CD4-positive, alpha-beta T cell treated with Interleukin-17A for 1 hour (primary cell): Measurements from ENCODE around the gene ZNF438.
"Not testable (repeated sequence)": the region's sequence is repeated elsewhere in the genome, so short reads cannot be mapped to it uniquely, and the experiment has no call there.

Source experiments
- DNase-seq: peaks from one replicate; pipeline ENCODE4 v3.0.0-alpha.2; 2020

Gene ZNF438

DNA sequence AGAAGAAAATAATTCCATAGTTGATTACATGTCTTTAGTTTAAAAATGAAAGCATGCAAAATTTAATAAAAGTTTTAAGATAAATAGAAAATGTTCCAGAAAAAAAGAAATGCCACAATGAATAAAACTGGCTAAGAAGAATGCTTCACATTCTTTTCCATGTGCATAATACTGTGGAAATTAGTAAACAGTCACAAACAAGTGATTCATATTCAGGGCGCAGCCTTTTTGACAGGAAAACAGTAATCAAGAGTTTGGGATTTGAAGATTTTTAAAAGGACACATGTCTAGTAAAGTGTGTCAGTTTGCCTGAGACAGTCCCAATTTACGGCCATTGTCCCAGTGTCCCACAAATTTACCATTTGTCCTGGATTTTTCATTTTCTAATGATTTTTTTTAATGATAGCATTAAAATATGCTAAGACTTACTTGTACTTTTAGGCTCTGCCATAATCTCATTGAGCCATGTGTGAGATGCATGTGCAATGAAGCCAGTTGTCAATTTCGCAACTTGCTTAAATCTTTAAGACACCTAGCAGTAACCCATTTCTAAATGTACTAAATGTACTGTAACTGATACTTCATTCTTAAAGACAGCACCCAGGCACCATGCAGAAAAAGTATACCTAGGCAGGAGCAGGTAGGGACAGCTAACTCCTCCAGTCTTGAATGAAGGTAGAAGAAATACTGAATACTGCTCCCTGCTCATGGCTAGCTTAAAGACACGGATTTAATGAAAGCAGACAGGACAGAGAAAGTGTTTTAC, 46.9 kb downstream of the ZNF438 start:
- no peak for DNase-seq

DNA sequence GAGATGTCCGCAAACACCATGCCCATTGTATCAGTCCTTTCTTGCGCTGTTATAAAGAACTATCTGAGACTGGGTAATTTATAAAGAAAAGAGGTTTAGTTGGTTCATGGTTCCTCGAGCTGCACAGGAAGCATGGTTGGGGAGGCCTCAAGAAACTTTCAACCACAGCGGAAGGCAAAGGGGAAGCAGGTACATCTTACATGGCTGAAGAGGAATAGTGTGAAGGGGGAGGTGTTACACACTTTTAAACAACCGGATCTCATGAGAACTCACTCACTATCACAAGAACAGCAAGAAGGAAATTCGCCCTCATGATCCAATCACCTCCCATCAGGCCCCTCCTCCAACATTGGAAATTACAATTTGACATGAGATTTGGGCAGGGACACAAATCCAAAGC, 48.5 kb downstream of the ZNF438 start:
- not testable (repeated sequence) for DNase-seq

DNA sequence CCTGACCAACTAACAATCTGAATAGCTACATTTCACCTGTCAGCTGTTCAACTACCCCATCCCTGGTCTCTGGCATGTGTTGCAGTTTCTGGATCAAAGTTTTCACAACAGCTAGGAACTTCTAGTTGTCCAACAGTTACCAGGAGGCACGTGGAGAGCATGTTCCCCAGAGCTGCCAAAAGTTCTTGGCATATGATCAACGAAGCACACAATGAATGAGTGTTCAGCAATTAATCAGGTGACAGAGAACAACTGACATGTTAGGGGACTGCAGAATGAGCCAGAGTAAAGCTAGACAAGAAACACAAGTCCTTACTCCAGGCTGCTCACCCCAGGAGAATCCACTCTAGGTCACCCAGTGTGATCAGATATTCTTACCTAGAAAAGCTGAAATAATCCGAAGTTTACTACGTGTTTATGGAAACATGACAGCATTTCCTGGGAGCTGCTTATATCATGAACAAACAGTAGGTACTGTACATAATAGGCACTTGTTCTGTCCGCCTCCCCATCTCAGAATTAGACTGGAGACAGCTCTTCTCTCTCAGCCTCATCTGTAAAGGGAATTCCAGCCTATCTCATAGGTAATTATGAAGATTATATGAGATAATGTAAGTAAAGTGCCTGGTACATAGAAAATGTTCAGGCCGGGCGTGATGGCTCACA, 50.6 kb downstream of the ZNF438 start:
- no peak for DNase-seq

DNA sequence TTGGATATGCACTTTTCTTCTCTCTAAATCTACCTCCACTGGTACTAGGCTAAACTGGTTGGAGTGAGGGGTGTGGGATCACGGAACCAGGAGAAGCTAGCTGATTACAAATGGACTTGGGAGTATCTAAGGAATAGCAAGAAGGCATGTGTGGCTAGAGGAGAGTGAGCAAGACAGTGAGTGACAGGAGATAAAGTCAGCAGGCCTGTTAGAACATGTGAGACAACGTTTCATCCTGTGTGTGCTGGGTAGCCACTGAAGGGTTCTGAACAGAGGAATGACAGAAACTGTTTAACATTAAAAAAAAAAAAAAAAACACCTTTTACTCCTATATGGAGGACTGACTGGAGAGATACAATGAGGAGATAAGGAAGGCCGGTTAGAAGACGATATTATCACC, 51.7 kb downstream of the ZNF438 start:
- no peak for DNase-seq

DNA sequence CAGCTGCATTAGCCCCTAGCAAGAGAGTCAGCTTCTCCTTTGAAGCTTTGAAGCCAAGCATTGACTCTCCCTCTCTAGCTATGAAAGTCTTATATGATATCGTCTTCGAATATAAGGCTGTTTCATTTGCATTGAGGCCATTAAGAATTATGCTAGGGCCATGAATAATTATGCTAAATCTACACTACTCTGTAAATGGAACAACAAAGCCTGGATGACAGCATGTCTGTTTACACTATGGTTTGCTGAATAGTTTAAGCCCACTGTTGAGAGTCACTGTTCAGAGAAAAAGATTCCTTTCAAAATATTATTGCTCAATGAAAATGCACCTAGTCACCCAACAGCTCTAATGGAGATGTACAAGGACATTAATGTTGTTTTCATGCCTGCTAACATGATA, 52.8 kb downstream of the ZNF438 start:
- no peak for DNase-seq

DNA sequence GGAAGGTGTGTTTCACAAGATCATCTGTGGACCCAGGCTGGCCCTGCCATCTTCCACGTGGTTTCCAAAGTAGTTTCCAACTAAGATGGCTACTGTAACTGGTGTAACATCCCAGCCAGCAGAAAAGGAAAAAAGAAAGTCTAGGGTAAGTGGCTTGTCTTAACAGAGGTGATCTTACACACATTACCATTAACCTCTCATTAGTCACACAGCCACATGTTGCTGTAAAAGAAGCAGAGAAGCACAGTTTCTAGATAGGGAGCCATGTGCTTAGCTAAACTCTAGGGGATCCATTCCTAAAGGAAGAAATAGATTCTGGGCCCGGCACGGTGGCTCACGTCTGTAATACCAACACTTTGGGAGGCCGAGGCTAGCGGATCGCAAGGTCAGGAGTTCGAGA, 54.3 kb downstream of the ZNF438 start:
- no peak for DNase-seq

DNA sequence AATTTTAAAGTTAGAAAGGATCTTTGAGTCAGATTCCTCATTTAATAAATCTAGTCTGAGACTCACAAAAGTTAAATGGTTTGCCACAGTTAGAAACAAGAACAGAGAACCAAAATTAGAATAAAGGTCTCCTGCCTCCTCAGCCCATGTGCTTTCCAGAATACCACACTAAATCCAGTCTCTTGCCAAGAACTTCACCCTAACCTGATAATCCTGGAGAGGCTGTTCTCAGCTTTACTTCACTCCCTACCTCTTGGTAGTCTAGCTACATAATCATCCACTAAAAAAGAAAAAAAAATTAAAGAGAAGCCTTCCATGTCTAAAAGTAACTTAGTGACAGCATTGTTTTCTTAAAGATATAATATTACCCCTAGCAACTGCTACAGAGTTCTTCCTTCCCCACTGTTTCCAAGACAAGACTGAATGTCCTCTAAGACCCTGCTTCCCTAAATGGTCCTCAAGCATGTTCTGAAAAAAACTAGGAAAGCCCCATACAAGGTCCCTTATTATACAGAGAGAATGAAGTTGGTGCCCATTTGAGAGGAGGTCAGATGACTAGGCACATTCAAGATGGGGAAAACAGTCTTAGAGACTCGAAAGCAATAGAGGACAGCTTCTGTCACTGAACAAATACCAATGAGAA, 56.8 kb downstream of the ZNF438 start:
- DNase-seq, result no peak

DNA sequence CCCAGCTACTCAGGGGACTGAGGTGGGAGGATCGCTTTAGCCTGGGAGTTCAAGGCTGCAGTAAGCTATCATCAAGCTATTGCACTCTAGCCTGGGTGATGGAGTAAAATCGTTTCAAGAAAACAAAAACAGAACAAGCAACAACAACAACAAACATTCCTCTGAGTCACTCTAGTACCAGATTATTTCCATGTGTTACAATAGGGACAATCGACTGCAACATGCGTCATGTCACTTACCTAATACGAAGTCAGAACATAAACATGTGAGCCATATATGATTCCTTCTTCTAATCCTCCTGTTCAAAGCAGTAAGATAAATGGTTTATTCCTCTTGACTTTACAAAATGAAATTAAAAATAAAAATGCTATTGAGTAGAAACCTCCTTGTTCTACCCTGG, 57.3 kb downstream of the ZNF438 start:
- no peak for DNase-seq

DNA sequence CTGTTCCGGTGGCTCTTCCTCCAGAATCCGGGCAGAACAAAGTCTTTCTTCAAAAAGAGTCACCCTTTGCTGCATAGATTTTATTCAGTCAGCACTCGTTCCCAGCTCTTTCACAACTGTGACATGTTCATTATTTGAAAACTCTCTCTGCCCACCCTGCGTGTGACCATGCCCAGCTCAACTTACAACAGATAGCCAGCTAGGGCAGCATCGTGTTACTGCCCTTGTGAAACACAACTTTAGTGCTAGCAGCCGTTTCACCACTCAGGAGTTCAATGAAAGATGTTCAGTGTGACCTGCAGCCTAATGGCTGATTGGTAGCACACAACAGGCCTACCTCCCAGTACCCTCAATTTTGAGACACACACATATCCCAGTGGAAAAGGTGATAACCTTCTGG, 57.9 kb downstream of the ZNF438 start:
- DNase-seq, result no peak

DNA sequence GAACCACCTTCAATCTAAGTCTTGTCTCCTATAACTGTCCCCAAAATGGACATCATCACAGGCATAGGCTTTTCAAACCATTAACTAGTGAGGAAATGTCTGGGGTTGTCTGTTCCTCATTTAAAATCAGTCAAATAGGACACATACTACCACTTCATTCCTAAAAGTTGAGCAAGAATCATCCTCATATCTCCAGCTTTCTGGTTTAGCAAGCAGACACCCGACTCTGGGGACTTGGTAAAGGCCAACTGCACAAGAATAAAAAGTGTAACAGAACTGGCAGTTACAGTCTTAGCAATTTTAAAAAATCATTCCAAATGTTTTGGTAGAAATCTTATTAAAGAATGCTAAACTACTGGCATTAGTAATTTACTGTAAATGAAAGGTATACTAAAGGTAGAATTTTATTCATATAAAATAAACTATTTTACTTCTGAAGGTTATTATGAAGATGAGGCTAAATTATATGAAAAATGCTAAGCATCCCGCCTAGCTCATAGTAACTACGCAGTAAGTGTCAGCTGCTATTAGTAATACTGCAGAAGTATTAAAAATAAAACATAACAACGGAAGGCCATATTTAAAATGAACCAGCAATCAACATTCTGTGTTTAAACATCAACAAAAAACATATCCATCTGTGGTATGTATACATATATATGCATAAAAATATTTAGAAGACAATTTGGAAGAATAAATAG, 60.8 kb downstream of the ZNF438 start:
- no peak for DNase-seq

DNA sequence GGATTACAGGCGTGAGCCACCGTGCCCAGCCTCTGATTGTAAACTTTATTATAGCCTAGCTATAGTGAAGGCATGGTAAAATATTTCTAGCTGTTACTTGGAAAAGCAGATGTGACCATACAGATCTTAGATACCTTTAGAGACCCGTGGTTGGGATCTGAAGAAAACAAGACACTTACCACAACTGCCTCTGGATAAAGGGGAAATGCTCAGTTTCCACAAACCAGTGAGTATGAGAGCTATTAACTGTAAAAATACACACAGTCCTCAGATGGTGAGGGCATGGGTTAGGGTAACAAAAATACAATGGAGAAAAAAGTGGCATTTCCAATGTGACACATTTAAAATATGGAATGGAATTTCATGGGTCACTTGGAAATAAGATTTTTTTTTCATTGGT, 63.0 kb downstream of the ZNF438 start:
- DNase-seq, result no peak

DNA sequence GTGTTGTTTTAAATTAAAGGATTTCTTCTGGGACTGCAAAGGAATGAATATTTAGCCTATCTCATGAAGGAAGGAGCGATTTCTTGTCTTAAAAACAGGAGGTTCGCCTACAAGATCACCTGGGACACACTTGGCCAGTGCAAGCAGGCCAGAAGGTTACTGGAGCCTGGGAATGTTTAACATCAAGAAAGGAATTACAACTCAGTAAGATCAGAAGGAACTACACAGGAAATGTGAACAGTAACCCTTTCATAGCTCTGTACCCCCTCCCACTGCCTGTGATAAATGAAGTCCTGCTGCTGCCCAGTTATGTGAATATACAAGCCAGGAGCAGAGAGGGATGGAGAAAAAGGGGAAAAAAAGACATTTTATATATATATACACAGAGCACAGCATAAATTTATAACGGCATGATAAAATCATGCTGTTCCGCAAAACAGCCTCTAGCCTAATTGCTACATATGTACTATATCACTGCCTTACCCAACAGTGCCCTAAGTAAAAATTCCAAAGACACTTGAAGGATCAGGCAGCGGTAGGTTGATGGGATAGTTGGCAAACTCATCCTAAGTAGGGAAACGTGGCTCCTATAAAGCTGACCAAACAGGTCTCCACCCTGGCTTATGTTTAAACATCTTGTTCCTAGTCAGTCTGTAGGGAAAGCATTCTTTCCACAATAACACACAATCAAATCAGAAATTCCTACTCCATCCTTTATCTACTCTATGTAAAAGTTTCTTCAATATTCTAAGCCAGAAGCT, 63.8 kb downstream of the ZNF438 start:
- DNase-seq, result no peak

DNA sequence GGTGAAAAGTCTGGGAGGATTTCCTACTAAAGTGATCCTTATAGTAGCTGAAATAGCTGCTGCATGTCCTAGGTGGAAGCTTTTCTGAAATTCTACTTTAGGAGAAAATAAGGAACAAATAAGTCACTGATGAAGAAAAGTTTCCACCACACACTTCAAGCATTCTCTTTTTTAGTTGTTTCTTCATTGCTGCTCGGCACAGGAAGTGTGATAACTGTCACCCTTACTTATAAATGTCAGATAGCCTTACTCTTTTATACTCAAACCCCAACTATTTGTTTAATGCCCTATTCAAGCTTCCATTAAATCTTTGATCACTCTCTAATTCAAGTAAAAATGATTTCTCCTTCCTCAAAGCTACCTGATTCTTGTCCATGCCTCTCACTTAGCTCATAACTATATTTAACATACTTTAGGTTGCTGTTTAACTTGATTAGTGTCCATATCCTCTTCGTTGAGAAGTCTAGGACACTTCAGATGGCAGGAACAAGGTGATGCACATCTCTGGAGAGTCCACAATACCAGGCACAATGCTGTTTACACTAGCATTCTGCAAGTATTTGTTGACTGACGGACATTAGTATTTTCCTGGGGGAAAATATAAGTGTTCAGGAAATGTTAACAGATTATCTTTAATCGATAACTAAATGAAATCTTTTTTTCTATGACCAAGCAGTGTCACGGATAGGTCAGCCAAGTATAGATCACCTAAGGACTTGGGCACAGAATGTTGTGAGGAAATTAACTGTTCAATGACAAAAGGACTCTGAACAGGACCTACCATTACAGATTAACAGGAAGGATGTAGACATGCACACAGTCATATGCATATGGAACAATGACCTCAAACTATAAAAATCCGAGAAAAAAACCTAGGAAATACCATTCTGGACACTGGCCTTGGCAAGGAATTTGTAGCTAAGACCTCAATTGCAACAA, 67.4 kb downstream of the ZNF438 start:
- no peak for DNase-seq

DNA sequence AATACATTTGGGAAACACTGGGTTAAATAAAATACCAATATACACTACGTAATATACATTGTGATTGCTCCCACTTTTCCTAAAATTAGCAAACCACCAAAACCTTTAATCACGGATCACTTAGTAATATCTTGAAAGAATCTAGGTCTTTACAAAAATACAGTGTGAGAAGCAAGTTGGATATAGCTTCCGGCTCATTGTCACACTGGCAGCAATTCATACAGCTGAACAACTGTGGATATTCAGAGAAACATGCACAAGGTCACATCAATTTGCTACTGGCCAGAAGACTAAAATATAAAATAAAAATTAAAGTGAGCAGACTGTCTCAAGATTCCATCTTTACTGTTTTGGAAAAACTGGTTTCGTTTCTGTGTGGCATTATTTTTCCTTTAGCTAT, 69.1 kb downstream of the ZNF438 start:
- no peak for DNase-seq

DNA sequence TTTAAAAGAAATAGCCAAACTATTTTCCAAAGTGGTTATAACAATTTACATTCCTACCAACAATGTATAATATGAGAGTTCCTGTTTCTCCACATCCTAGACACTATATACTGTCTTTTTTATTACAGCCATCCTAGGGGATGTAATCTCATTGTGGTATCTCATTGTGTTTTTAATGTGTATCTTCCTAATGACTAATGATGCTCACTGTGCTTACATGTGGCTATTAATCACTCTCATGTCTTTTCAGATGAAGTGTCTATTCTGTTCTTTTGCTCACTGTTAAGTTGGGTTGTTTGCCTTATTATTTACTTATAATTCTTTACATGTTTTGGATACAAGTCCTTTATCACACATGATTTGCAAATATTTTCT, 71.8 kb downstream of the ZNF438 start:
- DNase-seq, result no peak

DNA sequence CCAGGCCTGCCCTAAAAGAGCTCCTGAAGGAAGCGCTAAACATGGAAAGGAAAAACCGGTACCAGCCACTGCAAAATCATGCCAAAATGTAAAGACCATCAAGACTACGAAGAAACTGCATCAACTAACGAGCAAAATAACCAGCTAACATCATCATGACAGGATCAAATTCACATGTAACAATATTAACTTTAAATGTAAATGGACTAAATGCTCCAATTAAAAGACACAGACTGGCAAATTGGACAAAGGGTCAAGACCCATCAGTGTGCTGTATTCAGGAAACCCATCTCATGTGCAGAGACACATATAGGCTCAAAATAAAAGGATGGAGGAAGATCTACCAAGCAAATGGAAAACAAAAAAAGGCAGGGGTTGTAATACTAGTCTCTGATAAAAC, 82.4 kb downstream of the ZNF438 start:
- DNase-seq, result not testable (repeated sequence)

DNA sequence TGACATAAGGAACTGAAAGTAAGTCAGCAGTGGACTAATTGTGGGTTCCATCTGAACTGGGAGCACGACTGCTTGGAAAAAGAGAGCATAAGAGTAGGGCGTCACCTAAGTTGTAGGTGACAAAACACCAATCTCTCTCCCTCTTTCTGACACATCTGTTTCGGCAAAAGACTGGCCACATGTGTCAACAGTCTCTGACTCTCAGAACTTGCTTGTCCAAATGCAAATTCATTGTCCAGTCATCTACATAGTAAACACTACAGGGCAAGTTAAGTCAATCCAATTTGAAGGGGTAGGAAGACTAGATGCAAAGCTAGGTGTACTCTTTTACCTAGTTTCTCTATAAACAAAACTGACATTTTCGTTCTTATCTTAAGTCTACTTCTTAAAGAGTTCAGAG, 87.7 kb downstream of the ZNF438 start:
- DNase-seq, result no peak

DNA sequence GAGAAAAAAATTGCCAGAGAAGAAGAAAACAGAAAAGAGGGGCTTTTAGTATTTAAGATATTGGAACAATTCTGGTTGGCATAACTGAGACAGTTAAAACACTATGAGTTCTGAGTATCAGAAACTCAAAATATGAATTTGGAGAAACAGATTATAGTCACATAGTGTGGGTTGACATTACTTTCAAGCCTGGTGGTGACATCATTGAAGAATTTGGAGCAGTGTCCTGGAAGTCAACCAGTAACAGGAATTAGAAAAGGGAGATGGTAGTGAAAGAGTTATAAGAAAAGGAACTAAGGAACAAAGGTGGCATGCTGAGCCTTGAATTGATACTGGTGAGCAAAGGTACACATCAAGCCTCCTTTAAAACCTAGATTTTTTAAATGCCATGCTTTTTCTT, 88.2 kb downstream of the ZNF438 start:
- no peak for DNase-seq

DNA sequence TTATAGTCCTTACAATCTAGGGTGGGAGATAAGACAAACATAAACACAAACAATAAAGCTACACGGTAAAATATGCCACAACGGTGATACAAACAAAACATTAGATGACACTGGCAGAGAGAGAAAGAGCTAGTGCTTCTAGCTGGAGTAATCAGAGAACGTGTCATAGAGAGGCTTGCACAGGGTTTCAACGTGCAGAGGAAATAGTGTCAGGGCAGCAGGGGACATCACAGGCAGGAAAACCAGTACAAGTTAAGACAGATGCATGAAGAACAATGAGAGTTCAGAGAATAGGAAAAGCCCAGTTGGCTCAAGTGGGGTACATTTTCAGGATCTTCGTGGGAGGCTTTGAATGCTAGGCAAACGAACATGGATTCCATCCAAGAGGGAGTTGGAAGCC, 91.4 kb downstream of the ZNF438 start:
- no peak for DNase-seq

DNA sequence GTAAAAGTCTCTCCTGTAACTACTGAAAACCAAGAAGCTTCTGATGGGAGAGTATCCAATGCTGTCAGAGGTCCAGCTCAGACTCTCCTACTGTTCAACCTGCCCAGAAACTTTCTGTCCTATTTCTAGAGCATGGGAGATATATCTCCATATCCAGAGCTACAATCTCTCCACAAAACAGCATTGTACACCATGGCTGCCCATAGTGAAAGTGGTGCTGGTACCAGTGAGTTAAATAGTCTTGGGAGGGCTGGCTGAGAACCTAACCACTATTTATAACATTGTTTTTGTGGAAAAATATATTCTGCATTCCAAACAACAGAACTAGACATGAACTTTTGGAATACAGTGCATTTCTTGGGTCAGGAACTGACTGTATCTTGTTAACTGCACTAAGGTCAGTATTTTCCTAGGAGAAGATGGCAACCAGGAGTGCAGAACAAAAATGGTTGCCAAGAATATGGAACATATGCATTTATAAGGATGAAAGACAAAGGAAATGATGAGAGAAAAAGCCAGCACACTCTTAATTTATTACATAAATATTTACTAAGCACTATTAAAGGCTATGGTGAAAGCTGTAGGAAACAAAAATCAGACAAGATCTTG, 91.9 kb downstream of the ZNF438 start:
- no peak for DNase-seq

DNA sequence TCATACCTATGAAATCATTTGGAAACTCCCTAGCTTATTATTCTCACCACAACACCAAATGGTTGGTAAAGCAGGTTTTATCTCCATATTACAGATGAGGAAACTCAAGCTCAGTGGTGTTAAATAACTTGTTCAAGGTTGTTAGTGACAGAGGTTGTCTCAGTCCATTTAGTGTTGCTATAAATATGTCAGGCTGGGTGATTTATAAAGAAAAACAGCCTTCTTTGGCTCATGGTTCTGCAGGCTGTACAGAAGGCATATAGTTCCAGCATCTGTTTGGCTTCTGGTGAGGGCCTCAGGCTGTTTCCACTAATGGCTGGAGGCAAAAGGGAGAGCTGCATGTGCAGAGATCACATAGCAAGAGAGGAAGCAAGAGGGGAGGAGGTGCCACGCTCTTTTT, 96.6 kb downstream of the ZNF438 start:
- DNase-seq, result no peak
